GM18505 (cell line): ENCODE data around the gene TSC22D3.

Source experiments
- ATAC-seq: cut with Tn5 transposase; IDR thresholded peaks from one replicate; pipeline ENCODE4 v1.9.1; 2021; ENCODE audit not compliant: unreplicated experiment
- POLR2A ChIP-seq: IDR thresholded peaks from 4 replicates; pipeline ENCODE4 v1.6.1; 2011; ENCODE audit warnings: borderline replicate concordance; ENCODE audit not compliant: insufficient read depth, insufficient read length; ENCODE audit errors: extremely low read depth

TSC22D3 gene

DNA sequence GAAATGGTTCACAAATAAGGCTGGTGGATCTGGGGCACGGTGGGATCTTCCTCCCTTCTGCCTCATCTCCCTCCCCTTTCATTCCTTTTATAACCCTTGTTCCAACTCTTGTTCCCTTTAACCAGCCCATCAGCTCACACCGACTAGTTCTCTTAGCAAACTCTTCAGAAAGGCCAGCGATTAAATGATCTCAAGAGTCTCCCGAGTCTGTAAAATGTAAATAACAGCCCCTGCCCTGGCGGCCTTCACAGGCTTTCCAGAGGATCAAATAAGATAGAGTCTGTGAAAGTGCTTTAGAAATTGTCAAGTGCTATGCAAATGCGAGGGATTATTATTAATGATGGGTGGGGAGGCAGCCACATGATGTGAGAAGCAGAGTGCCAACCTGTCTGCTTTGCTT is 27.1 kb downstream of the TSC22D3 start:
- TF ChIP-seq POLR2A = no peak
- ATAC-seq = no peak

DNA sequence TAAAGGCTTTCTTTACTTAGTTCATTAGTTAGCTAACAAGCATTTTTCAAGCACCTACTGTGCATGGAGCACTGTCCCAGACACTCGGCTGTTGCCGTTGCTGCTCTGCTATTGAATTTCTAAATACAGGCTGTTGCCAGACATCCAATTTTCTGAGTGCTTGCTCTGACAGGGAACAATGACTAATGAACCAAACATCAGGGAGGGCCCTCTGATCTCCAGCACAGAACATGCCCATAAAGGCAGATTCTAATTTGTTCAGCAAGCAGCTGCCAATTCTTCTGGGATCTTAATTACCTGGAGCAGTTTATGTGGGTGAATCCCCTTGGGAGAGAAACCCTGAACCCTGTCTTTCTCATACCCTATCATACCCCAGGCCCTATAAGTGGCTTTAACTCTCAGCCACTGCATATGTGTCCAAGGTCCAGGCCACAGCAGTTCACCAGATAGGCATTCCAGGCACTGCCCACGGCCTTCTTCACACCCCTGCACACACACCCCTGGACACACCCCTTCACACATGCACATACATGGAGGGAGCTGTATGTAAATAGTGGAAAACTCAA is 27.9 kb downstream of the TSC22D3 start:
- ATAC-seq = no peak
- TF ChIP-seq POLR2A = no peak

DNA sequence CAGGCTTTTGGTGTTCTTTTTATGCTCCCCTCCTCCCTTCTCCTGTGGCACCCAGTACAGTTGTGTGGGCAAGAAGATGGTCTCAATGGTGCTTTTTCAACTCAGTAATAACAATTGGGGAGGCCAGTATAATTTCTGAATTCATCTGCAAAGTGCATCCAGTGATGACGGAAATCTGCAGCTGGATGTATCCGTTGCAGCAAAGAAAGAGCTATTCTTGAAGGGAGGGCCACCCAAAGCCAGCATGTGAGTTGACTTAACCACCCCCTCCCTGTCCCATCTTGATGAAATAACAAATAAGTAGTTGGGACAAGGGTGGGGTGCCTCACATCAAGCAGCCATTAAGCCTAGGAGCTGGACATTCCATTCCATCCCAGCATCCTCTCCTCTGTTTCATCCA is 30.7 kb downstream of the TSC22D3 start:
- TF ChIP-seq POLR2A = no peak
- no peak for ATAC-seq

- ATAC-seq = no peak
- TF ChIP-seq POLR2A = no peak
Measured at GRCh38 chrX:107743995-107744394, 31.6 kb downstream of the TSC22D3 start.

GRCh38 chrX:107742700-107743191 is 32.8 kb downstream of the TSC22D3 start:
- TF ChIP-seq POLR2A = no peak
- no peak for ATAC-seq

DNA sequence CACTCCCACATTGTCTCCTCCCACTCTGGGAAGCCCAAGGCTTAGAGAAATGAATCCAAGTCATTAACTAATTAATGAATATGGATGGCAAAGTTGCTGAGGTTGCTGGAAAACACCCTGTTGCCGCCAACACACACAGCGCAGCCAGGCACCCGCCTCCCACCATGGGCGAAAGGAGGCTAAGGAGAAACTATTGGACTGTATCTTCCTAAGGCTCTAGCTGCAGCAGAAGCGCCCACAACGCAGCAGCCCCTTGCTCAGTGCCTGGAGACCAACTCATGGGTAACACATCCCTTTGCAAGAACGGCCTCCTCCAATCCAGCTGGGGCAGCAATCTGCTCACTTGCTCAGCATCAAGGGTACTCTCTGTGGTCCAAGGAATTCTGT is 34.2 kb downstream of the TSC22D3 start:
- ATAC-seq = peak; percentile 31
- no peak for TF ChIP-seq POLR2A

DNA sequence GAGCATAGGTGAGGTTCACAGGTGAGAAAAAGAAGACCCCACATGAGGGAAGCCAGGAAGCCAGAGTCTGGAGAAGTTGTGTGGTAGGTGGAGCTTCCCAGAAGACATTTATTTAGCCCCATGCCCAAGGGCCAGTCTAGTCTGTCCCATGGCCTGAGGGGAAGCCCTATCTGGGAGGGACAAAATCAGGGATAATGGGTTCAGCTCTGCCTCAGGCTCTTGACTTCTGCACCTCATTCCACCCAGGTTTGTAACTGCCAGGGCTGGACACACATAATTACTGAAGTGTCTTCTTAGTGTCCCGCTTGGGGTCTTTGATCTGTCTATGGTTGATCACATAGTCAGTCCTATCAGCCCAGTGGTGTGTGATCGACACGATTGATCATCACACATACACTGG is 36.0 kb downstream of the TSC22D3 start:
- TF ChIP-seq POLR2A = no peak
- ATAC-seq = no peak

DNA sequence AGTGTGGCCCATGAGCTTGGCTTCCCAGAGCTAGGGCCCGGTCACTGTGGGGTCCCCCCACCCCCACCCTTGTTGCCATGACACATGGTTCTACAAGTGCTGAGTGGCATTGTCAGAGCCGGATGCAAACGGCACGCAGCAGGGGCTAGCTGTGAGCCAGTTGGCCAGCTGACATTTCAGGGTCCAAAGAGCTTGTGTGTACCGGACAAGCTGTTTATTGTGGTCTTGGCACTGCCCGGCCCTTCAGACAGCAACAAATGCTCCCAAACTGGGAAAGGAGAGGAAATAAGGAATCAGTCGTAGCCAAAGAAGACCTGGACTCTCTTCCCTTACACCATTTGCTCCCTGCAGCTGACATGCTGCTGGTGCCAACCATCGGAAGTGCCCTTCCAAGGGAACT is 36.8 kb downstream of the TSC22D3 start:
- ATAC-seq = no peak
- TF ChIP-seq POLR2A = no peak

- no peak for TF ChIP-seq POLR2A
- ATAC-seq = no peak
Measured at GRCh38 chrX:107738272-107738671, 37.3 kb downstream of the TSC22D3 start.

- no peak for ATAC-seq
- TF ChIP-seq POLR2A = no peak
Measured at GRCh38 chrX:107736781-107737531, 38.6 kb downstream of the TSC22D3 start.

- no peak for ATAC-seq
- no peak for TF ChIP-seq POLR2A
Measured at GRCh38 chrX:107734646-107735045, 40.9 kb downstream of the TSC22D3 start.

DNA sequence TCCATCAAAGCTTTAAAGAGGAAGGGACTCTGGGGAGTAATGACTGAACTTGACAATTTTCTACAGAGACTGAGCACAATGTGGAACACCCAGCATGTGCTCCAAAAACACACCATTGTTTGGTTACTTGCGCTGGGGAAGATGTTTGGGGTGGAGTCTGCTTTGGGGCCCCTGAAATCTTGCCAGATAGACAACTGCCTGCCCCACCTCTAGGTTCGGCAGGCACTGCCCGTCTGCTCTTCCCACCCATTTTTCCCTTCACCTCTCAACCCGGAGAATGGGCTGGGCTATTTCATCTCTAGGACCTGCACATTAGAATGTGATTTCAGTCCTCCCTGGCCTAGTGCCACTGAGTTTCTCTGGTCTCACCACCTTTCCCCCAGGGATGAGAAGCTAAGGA is 41.9 kb downstream of the TSC22D3 start:
- no peak for ATAC-seq
- no peak for TF ChIP-seq POLR2A

DNA sequence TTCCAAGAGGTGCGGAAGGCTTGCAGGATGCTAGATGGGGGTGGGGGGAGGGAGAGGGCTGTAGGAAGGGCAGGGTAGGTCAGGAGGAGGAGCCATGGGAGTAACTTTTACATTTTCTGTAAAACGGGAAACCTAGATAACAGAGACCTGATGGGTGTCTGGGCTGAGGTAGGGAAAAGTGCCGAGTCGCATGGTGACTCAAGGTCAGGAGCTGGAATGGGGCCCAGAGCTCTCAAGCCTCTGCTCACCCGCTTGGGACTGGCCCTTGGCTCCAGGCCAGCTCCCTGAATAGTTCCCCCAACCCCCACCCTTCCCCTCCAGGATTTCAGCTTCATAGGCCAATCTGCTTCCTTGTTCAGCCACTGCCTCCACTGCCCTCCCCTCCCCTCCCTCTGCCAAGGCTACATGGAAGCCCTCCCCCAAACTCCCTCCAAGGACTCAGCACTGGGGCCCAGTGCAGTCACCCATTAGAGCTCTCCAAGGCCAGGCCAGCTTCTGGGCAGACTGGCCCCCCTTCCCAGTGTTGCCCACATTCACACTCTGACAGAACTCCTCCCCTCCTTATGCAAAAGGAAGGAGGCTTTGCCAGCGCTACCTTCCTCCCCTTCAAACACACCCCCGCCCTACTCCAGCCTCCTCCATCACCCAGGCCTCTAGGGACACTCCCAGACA is 43.6 kb downstream of the TSC22D3 start:
- no peak for TF ChIP-seq POLR2A
- ATAC-seq = no peak
